CD4-positive, CD25-positive, alpha-beta regulatory T cell (primary cell): ENCODE measurements around the gene ABHD12B. TPM values are rescaled to one million over a fixed set of nuclear protein-coding genes. Genes with fewer than 3 reads are reported as not detected.
"Not testable (repeated sequence)": the region's sequence is repeated elsewhere in the genome, so short reads cannot be mapped to it uniquely, and the experiment has no call there.

Source experiments
- ATAC-seq, 2 donors: fragments of 150-1000 bp; cut with Tn5 transposase; one replicate each; pipeline ENCODE4 v1.10.0; 2021; ENCODE audit warnings: low read depth in 2 of 2, moderate number of reproducible peaks in 2 of 2, moderate library complexity in 1 of 2
- DNase-seq, 3 donors: peaks; one replicate each; pipeline versions ENCODE4 v3.0.0 to v3.0.0-alpha.2; 2012 to 2022; ENCODE audit warnings: mixed read lengths in 1 of 3
- H3K27ac ChIP-seq: one replicate; pipeline ENCODE4 v1.7.0; 2013; ENCODE audit warnings: mild to moderate bottlenecking, low read length; ENCODE audit not compliant: insufficient read depth, poor library complexity, severe bottlenecking
- H3K27me3 ChIP-seq: one replicate; pipeline ENCODE4 v1.7.0; 2013; ENCODE audit warnings: low read length; ENCODE audit not compliant: control insufficient read depth, insufficient read depth
- H3K36me3 ChIP-seq: one replicate; pipeline ENCODE4 v1.7.0; 2013; ENCODE audit warnings: mild to moderate bottlenecking, low read length, moderate library complexity; ENCODE audit not compliant: control insufficient read depth, insufficient read depth
- H3K4me1 ChIP-seq: 2 replicates; pipeline ENCODE4 v1.7.0; 2013; ENCODE audit warnings: mild to moderate bottlenecking, low read length; ENCODE audit not compliant: insufficient read depth, control insufficient read depth, poor library complexity, severe bottlenecking
- H3K4me3 ChIP-seq: one replicate; pipeline ENCODE4 v1.7.0; 2013; ENCODE audit warnings: low read depth, mild to moderate bottlenecking, low read length, moderate library complexity
- H3K9me3 ChIP-seq, 2 experiments: 1 replicate in 1 of 2; 2 replicates in 1 of 2; pipeline ENCODE4 v1.7.0; 2013; ENCODE audit warnings: low read length in 2 of 2, mild to moderate bottlenecking in 1 of 2, moderate library complexity in 1 of 2; ENCODE audit not compliant: control insufficient read depth in 2 of 2
- H3K27ac Mint-ChIP-seq, 3 donors: one replicate each; pipeline ENCODE4 v1.8.0; 2020 to 2022; ENCODE audit warnings: mild to moderate bottlenecking in 3 of 3, mixed read lengths in 3 of 3, moderate library complexity in 2 of 3
- H3K27me3 Mint-ChIP-seq: one replicate; pipeline ENCODE4 v1.8.0; 2022; ENCODE audit warnings: mild to moderate bottlenecking, mixed read lengths
- H3K36me3 Mint-ChIP-seq: one replicate; pipeline ENCODE4 v1.8.0; 2020; ENCODE audit warnings: mixed read lengths
- H3K4me1 Mint-ChIP-seq, 4 donors: one replicate each; pipeline ENCODE4 v1.8.0; 2020 to 2022; ENCODE audit warnings: mixed read lengths in 4 of 4, mild to moderate bottlenecking in 1 of 4
- H3K4me3 Mint-ChIP-seq, 4 donors: one replicate each; pipeline ENCODE4 v1.8.0; 2020 to 2022; ENCODE audit warnings: mild to moderate bottlenecking in 4 of 4, mixed read lengths in 4 of 4, moderate library complexity in 3 of 4
- H3K9me3 Mint-ChIP-seq, 7 donors: one replicate each; pipeline ENCODE4 v1.8.0; 2020 to 2022; ENCODE audit warnings: mixed read lengths in 7 of 7, mild to moderate bottlenecking in 3 of 7, moderate library complexity in 2 of 7
- polyA plus RNA-seq, 4 donors: library from polyadenylated mRNA; unstranded; fragments of 300-500 nt; fragmentation: Illumina TruSeq; gene quantifications; one replicate each; pipeline ENCODE4 v1.2.3, GENCODE V29; 2021
- total RNA-seq: library from RNA; stranded (reverse); gene quantifications from one replicate; pipeline ENCODE4 v1.2.3, GENCODE V29; 2022

ABHD12B gene
- total and polyA plus RNA-seq, 5 donors from 2014 or later: 0.64 TPM; not detected in 4

GRCh38 chr14:50904719-50905118 lies 32.9 kb downstream of the ABHD12B start:
- peaks cover 3% of the 10 kb centered on the region for H3K36me3 Mint-ChIP-seq
- no peak overlapping the region for H3K27ac Mint-ChIP-seq
- no peaks in the 10 kb centered on the region for H3K4me1 ChIP-seq
- H3K4me1 Mint-ChIP-seq: no peaks in the 10 kb centered on the region
- H3K4me3 ChIP-seq: no peak overlapping the region
- H3K9me3 ChIP-seq: peaks cover 0 to 7% of the 10 kb centered on the region in 2 experiments
- no peaks in the 10 kb centered on the region for H3K36me3 ChIP-seq
- H3K4me3 Mint-ChIP-seq: no peak overlapping the region
- no peak for DNase-seq
- H3K27me3 Mint-ChIP-seq: peaks cover 22% of the 10 kb centered on the region
- H3K9me3 Mint-ChIP-seq: peaks cover 0 to 5% (median 0%) of the 10 kb centered on the region in 7 donors
- H3K27ac ChIP-seq: no peak overlapping the region
- peaks cover 2% of the 10 kb centered on the region for H3K27me3 ChIP-seq
- no peak for ATAC-seq

DNA sequence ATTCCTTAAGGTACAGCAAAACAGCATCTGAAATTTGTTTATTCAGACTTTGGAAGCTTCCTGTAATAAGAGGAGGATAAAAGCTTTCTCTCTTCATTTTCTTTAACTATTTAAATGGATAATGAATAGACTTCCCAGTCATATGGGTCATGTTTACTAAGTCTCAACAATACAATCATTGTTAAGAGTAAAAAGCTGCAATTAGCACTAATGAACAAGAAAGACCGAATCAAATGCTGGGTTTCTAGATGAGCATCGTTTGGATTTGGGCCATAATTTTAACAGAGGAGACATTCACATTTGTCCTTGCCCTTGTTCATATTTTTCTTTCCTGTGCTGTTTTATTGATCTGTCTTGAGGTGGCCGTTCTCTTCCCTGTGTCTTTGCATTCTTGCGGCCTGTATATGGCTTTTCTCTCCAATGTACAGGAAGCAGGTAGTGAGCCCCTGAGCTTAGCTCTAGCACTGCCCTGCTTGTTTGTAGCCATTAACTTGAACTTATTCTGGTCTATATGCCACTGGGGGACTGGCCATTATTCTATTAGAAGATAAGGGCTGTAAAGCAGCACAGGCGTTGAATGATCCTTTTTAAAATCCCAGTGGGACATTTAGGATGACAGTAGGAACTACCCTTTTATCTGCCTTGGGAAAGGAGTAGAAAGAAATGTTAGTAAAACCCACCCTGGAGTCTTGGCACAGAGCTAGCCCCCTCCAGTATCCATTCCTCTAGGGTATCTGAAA lies 34.6 kb downstream of the ABHD12B start:
- Mint-ChIP-seq H3K27me3 (peaks cover 39% of the 10 kb centered on the region), H3K9me3 (peaks cover 0 to 5% (median 0%) of the 10 kb centered on the region in 7 donors), H3K36me3 (peaks cover 3% of the 10 kb centered on the region), H3K4me3 (no peak overlapping the region), H3K27ac (no peak overlapping the region), H3K4me1 (no peaks in the 10 kb centered on the region)
- Histone ChIP-seq H3K27ac (no peak overlapping the region), H3K4me3 (no peak overlapping the region), H3K9me3 (peaks cover 0 to 7% of the 10 kb centered on the region in 2 experiments), H3K36me3 (no peaks in the 10 kb centered on the region), H3K27me3 (peaks cover 2% of the 10 kb centered on the region), H3K4me1 (no peaks in the 10 kb centered on the region)
- DNase-seq: no peak
- ATAC-seq: no peak

GRCh38 chr14:50910495-50911420 lies 38.9 kb downstream of the ABHD12B start:
- Histone ChIP-seq H3K4me3 (no peak overlapping the region), H3K9me3 (no peaks in the 10 kb centered on the region), H3K27me3 (peaks cover under 1% of the 10 kb centered on the region), H3K36me3 (no peaks in the 10 kb centered on the region), H3K27ac (no peak overlapping the region), H3K4me1 (no peaks in the 10 kb centered on the region)
- Mint-ChIP-seq H3K27ac (no peak overlapping the region), H3K4me1 (no peaks in the 10 kb centered on the region), H3K4me3 (no peak overlapping the region), H3K36me3 (no peaks in the 10 kb centered on the region), H3K27me3 (peaks cover 33% of the 10 kb centered on the region), H3K9me3 (peaks cover 0 to 3% (median 0%) of the 10 kb centered on the region in 7 donors)
- ATAC-seq (no peak), DNase-seq (no peak)

- Mint-ChIP-seq H3K36me3 (no peaks in the 10 kb centered on the region), H3K27me3 (peaks cover 24% of the 10 kb centered on the region)
These were observed 45.6 kb downstream of the ABHD12B start for GRCh38 chr14:50917449-50917848.

GRCh38 chr14:50919524-50919923 lies 47.7 kb downstream of the ABHD12B start:
- not testable (repeated sequence) for DNase-seq, H3K36me3 ChIP-seq, H3K9me3 Mint-ChIP-seq, ATAC-seq, H3K4me3 ChIP-seq, H3K36me3 Mint-ChIP-seq, H3K27me3 ChIP-seq, H3K4me1 ChIP-seq, H3K27ac ChIP-seq, H3K27ac Mint-ChIP-seq, H3K4me3 Mint-ChIP-seq, H3K9me3 ChIP-seq, H3K4me1 Mint-ChIP-seq
- H3K27me3 Mint-ChIP-seq: peaks cover 23% of the 10 kb centered on the region

More at GRCh38 chr14:50917449-50917848, 45.6 kb downstream of the ABHD12B start:
- ATAC-seq: no peak
- no peak for DNase-seq
- no peaks in the 10 kb centered on the region for H3K4me1 Mint-ChIP-seq
- H3K9me3 Mint-ChIP-seq: no peaks in the 10 kb centered on the region
- no peaks in the 10 kb centered on the region for H3K4me1 ChIP-seq
- no peak overlapping the region for H3K4me3 ChIP-seq
- H3K27me3 ChIP-seq: no peaks in the 10 kb centered on the region
- H3K9me3 ChIP-seq: no peaks in the 10 kb centered on the region
- H3K27ac Mint-ChIP-seq: no peak overlapping the region
- no peak overlapping the region for H3K27ac ChIP-seq
- no peaks in the 10 kb centered on the region for H3K36me3 ChIP-seq
- H3K4me3 Mint-ChIP-seq: no peak overlapping the region

GRCh38 chr14:50920482-50921230 lies 48.8 kb downstream of the ABHD12B start:
- Histone ChIP-seq H3K4me1 (no peaks in the 10 kb centered on the region), H3K27me3 (no peaks in the 10 kb centered on the region), H3K9me3 (no peaks in the 10 kb centered on the region), H3K27ac (no peak overlapping the region), H3K36me3 (no peaks in the 10 kb centered on the region), H3K4me3 (no peak overlapping the region)
- Mint-ChIP-seq H3K27ac (no peak overlapping the region), H3K36me3 (no peaks in the 10 kb centered on the region), H3K27me3 (peaks cover 16% of the 10 kb centered on the region), H3K4me3 (no peak overlapping the region), H3K9me3 (no peaks in the 10 kb centered on the region), H3K4me1 (no peaks in the 10 kb centered on the region)
- DNase-seq (no peak), ATAC-seq (no peak)

DNA sequence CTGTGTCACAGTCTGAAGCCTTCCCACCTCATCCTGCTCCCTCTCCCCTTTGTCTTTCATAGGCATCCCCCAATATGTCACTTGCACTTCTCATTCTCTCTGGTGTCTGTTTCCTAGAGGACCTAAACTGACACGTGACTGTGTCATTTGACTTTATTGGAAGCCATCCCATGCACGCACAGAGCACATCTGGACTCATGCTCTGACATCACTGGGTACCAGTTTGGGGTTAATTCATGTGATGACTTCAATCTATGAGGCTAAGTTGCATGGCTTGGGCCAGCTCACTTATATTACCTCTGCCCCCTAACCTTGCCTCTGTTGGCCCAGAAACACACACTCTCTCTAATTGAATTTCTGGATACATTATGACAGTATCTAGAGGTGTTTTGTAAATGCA lies 51.0 kb downstream of the ABHD12B start:
- no peak for DNase-seq
- no peaks in the 10 kb centered on the region for H3K4me1 ChIP-seq
- H3K9me3 ChIP-seq: no peaks in the 10 kb centered on the region
- Mint-ChIP-seq H3K9me3 (no peaks in the 10 kb centered on the region), H3K27ac (no peak overlapping the region), H3K4me3 (no peak overlapping the region), H3K36me3 (no peaks in the 10 kb centered on the region), H3K4me1 (no peaks in the 10 kb centered on the region), H3K27me3 (peaks cover 11% of the 10 kb centered on the region)
- no peak for ATAC-seq
- H3K4me3 ChIP-seq: no peak overlapping the region
- no peak overlapping the region for H3K27ac ChIP-seq
- H3K27me3 ChIP-seq: no peaks in the 10 kb centered on the region
- H3K36me3 ChIP-seq: no peaks in the 10 kb centered on the region
